Activated CD4-positive, CD25-positive, alpha-beta regulatory T cell treated with anti-CD3 and anti-CD28 coated beads, Interleukin-2, amount 50 U/mL, for 16 hours (primary cell): ENCODE measurements around the gene BBS9.
"Not testable (repeated sequence)": the region's sequence is repeated elsewhere in the genome, so short reads cannot be mapped to it uniquely, and the experiment has no call there.

Experiments
- DNase-seq: peaks from one replicate; pipeline ENCODE4 v3.0.0-alpha.2; 2020; ENCODE audit warnings: low read depth, low spot score

Gene BBS9

DNA sequence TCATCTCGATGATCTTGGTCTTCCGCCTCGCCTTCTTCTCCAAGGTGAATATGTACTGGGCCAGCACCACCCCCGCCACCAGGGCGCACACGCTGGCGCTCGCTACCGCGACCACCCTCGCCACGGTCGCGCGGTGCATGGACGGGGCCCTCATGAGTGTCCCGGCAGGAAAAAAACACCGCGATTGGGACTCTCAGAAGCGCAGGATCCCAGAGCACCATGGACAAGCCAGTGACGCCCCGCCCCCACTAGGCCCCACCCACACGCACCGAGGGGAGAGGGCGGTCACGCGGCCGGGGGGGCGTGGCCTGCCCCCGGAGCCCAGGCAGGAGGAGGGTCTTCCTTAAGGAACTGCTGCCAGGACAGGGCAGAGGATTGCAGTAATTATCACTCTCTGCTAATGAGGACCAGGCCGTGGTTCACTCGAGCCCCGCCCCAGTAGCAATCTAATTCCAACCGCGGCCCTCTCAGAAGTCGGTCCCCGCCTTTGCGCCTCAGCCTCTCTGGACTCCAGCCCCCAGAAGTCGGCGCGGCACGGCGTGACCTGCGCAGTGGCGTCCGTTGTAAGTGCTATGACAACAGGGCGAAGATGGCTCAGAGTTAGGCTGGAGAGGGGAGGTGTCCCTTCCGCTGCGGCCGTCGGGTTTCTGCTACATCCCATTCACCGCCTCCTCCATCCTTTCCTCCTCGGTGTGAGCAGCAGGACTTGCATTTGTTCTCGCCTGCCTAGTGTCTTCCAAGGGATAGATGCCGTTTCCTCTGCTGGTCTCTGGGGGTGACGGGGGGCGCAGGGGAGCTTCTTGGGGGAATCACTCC is at the start of gene BBS9:
Gene BBS9, plus strand, starts transcription at position 575 of the 816 bp plus-strand sequence. CDS start 16,689 bp downstream, outside the sequence.
- DNase-seq, result peak; percentile 82

DNA sequence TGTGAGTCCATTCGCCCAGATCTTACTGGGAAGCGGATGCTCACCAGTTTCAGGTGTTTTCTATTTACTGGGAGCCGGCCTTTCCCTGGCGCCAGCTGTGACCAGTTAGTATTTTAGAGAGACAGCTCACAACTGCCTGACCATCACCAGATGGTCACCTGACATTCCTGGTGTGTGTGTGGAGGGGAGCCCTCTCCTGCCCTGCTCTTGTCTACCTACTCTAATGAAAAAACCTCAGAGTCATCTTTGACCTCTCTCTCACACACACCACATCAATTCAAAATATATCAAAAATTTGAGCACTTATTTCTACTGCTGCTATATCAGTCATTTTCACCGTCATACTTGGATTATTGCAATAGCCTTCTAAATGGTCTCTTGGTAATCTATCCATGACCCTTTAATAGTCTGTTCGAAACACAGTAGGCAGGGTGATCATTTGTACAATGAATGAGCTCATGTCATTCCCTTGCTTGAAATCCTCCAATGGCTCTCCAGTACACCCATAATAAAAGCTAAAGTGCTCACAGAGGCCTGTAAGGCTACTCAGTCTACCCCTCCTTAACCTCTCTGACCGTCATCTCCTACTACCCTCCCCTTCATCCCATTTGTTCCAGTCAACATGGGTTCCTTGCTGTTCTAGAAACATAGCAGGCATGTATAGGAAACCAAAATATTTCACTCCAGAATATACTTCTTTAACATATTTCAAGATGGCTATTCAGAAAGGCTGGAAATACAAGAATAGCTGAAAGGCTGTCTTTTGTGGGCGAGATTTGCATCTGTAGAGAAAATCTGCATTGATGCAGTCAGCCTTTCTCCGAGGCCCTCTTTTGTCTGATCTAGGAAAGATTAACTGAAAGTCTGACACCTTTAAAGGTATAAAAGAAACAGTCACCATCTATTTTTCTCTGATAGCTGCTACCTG is 49.3 kb upstream of the BBS9 start:
- DNase-seq, result no peak

GRCh38 chr7:33087356-33087755 is 42.0 kb upstream of the BBS9 start:
- DNase-seq, result no peak

DNA sequence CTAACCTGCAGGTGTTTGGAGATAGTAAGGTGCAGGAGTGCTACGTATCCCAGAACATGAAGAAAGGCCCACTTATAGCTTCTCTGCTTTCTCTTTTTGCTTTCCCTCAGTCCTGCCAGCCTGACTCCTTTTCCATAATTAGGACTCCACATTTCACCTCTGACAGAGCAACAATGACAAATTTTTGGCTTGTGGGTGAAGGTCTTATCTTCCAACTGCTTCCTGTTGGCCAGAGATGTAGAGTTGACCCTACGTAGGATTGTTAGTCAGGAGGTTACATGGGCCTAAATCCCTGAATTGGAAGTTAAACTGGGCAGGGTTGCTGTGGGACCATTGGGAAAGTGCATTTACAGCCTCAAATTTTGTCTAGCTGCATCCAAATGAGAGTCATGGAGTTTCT is 41.5 kb upstream of the BBS9 start:
- no peak for DNase-seq

DNA sequence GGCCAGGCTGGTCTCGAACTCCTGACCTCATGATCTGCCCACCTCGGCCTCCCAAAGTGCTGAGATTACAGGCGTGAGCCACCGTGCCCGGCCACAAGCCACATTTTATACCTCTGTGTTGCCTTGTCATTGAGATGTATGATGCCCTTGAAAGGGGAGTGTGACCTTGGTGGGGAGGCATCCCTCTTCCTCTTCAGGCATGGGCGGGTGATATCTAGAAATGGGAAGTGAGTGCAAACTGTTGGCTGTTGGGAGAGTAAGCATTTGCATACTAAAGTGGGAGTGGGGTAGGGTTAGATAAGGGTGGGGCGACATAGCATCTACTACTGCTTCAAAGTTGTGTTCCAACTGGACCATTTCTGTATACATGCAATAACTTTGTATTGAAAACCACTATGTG is 40.2 kb upstream of the BBS9 start:
- DNase-seq, result no peak

DNA sequence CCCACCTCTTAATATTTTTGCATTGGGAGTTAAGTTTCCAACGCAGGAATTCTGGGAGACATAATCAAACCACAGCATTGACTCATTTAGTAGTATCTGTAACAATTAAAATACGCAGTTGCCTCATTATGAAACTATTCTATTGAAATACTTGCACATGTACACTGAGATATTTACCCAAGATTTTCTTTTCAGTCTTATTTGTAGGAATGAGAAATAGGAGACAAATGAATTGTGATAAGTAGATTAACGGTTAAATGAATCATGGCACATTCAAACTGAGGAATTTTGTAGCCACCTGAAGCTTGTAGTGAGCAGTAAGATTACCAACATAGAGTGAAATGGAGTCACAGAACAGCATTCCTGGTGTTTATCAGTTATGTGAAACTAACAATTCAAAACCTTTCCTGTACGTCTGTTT is 38.2 kb upstream of the BBS9 start:
- DNase-seq, result no peak

DNA sequence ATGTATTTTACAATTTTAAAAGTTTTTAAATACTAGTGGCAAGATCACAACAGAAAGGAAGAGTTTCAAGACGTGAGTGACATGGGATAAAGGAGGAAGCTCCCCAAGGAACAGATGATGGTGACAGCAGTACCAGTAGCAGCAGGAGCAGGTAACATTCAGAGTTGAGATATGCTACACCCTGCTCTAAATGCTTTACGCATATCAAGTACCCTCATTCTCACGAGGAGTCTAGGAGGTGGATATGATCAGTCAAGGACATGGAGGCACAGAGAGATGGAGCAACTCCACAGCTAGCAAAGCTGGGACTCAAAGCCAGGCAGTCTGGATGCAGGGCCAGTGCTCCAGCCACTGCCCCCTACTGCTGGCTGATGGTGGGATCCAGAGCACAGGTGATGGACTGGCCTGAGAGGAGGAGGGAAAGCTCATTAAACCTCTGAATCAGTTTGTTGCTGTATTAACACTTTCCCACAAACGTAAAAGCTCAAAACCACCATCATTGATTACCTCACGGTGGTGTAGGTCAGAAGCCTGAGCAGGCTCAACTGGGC is 37.6 kb upstream of the BBS9 start:
- no peak for DNase-seq

- no peak for DNase-seq
Observed at GRCh38 chr7:33093266-33093665, 36.1 kb upstream of the BBS9 start.

GRCh38 chr7:33094745-33095275 is 34.6 kb upstream of the BBS9 start:
- not testable (repeated sequence) for DNase-seq

GRCh38 chr7:33099154-33099940 is 30.0 kb upstream of the BBS9 start:
- no peak for DNase-seq

GRCh38 chr7:33100770-33101169 is 28.6 kb upstream of the BBS9 start:
- DNase-seq, result no peak

DNA sequence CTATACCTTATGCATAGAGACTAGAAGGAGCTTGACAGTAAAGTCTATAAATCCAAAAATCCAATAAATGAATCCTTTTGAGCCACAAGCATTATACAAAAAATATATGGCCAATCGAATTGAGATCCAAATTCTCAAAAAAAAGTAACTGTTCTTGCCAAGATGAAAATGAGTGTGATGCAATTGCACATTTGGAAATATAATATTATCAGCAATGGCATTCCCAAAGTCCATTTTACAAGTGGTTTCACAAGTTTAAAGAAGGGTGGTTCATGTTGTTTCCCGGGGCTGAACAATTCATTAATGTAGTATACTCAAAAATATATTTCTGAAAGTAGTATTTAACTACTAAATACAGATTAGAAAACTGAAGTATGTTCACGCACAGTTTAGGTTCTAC is 27.5 kb upstream of the BBS9 start:
- DNase-seq, result no peak

DNA sequence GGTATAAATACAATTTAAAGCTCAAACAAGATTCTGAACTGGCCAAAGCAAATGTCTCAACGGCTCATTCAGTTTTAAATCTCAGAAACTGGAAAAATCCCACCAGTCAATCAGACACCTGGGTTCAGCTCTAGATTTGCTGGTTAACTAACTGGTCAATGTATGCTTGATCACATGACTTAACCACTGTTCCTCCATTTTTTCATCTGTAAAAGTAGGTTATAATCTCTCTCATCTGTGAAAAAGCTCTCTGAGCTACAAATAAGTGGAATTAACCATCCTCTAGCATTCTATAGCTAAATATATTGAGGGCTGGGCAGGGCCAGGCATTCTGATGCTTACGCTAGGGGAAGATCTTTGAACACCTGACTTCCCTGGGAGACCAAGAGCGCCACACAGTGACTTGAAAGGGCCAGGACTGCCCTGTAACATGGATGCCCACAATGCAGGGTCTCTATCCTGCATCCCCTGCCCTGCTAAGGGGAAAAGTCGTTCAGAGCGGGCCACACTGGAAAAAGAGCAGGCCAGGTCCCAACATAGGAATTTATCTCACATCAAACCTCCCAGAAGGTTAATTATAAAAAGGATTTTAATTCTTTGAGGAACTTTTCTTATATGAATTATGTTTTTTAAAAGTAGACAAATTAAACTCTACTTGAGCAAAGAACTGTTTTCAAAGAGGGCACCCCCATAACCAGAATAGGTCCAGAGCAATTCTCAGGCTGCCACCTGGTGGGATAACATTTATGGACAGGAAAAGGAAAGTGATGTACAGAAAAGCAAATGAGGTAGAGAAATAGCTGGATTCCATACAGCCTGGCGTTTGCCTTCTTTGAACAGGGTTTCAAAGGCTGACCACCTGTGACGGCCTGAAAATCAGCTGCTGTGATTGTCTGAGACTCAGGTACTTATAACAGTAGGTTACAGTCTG is 22.0 kb upstream of the BBS9 start:
- no peak for DNase-seq

GRCh38 chr7:33108554-33109004 is 20.8 kb upstream of the BBS9 start:
- no peak for DNase-seq

- peak; percentile 48 for DNase-seq
Observed at GRCh38 chr7:33109005-33109757, 20.2 kb upstream of the BBS9 start, which contains the start of gene RP9. RP9 (minus strand) TSS chr7:33109404; CDS start chr7:33109372, 32 bp downstream.

- DNase-seq, result no peak
Observed at GRCh38 chr7:33109758-33110238, 19.6 kb upstream of the BBS9 start.

- DNase-seq, result no peak
Observed at GRCh38 chr7:33111614-33112013, 17.8 kb upstream of the BBS9 start.

GRCh38 chr7:33114976-33115375 is 14.4 kb upstream of the BBS9 start:
- no peak for DNase-seq

GRCh38 chr7:33118383-33118782 is 11.0 kb upstream of the BBS9 start:
- no peak for DNase-seq
